ENCODE measurements around the gene SLC26A6.

SLC26A6 gene

DNA sequence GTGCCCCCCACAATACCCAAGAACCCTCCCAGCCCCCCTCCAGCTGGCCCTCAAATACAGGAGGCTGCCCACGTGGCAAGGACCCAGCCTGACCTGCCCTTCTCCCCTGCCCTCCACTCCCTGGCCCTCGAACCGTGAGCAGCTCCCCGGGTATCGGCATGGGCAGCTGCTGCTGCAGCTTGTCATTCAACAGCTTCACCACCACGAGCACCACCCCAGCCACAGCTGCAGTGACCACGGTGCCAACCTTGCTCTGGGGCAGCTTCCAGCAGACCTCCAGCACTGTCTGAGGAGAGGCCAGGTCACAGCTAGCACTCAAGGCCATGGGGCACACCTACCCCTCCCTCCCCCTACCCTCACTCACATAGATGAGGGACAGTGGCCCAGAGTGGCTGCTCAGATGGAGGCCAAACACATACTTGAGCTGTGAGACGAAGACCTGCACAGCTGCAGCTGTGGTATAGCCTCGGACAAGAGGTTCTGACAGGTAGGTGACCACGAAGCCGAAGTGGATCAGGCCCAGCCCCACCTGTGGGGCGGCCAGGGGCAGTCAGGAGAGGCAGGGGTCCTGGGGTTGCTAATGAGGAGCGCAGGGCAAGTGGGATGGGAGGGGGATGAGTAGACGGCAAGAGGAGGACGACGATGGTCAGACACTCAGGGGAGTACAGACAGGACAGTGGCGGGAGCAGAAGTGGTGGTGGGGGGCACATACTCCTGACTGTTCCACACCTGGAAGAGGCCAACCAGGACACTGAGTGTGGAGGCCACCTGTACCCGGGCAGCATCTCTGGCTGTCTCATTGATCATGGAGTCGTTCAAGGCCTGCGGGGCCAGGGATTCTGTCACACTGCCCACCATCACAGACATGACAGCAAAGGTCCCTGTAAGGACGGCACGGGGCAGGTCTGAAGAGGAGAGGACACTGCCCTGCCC is 3.5 kb downstream of the SLC26A6 start:
- no peak for DNase-seq

- no peak for DNase-seq
Observed at GRCh38 chr3:48630833-48631232, 4.4 kb downstream of the SLC26A6 start.

DNA sequence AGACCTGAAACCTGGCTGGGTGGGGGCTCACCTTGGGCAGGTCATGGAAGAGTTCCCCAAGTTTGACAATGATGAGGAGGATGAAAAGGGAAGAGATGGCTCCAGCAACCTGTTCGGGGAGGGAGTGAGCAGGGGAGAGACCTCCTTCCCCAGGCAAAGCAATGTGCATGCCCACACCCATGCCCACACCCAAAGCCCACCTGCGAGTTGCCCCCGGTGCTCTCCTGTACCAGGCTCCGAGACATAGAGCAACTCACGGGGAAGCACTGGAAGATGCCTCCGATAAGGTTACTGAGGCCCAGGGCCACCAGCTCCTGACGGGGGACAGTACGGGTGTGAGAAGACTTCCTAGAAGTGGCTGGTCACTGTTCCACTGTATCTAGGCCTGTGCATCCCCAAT is 4.9 kb downstream of the SLC26A6 start:
- DNase-seq = no peak

- no peak for DNase-seq
Observed at GRCh38 chr3:48629894-48630293, 5.4 kb downstream of the SLC26A6 start.

DNA sequence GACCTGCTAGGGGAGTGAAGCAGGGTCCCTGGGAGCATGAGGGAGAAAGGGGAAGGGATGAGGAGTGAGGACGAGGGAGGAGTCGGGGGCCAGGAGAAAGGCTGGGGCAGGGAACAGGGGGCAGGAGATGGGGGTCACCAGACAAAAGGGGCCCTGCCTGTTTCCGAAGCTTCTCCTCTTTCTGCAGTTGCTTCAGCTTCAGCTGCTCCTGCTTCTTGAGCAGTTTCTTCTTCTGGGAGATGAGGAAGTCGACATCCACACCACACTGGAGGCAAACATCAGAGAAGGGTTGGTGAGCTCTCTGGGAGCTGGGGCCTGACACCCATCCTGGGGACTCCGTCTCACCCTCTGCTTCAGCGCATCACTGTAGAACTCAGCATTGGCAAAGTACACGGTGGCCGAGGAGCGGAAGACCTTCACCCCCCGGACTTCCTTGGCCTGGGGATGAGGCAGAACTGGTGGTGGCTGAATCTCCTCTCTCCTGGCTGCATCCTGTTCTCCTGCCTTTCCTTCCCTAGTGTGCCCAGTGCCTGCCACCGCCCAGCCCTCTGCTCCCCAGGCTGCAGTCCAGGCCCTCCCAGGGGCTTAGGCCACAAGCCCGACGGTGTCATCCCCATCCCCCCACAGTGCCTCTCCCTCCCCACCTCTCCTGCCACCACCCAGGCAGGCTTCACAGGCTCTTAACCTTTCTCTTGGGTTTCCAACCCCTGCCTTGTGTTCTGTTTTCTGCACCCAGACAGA is 6.8 kb downstream of the SLC26A6 start:
- DNase-seq = no peak

GRCh38 chr3:48625600-48625999 is 9.7 kb downstream of the SLC26A6 start:
- no peak for DNase-seq

- DNase-seq = no peak
Observed at GRCh38 chr3:48624767-48625166, 10.5 kb downstream of the SLC26A6 start.

GRCh38 chr3:48623851-48624547 is 11.3 kb downstream of the SLC26A6 start:
- no peak for DNase-seq

DNA sequence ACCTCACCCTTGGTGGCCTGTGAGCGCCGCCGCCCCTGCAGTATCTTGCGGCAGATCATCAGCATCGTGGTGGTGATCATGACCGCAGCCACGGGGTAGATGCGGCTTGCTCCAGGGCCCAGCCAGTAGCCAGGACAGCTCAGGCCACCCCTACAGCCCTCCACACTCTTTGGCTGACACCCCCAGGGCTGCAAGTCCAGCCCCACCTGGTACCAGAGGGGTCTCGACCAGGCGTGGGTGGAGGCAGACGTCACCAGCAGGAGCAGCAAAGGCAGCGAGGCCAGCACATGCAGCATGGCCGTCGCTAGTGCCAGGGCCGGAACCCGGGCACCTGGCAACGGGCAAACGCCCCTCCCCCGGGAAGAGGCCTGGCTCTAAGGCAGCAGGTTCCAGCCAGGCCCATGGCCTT is 13.8 kb downstream of the SLC26A6 start, which contains the start of gene TMEM89:
TMEM89 (minus strand) TSS at position 309 of the 409 bp plus-strand sequence; CDS start at position 296, 13 bp downstream.
- DNase-seq = no peak

- no peak for DNase-seq
Observed at GRCh38 chr3:48619541-48620524, 15.4 kb downstream of the SLC26A6 start.

DNA sequence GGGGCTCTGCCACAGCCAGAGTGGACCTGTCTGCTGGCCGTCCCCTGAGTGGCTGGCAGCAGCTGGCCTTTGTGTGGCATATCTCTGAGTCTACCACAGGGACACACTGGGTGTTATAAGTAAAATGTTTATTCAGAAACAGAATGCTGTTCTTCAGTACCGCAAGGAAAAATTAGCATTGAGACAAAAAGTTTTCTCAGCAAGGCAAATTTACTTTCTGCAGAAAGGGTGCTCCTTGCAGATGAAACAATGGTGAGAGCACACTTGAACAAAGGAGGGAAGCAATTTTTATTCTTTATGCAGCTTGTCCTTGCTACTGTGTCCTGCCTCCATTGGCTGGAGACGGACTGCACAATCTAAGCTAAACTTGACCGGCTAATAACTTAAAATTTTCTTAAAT is 17.7 kb downstream of the SLC26A6 start:
- DNase-seq = no peak

DNA sequence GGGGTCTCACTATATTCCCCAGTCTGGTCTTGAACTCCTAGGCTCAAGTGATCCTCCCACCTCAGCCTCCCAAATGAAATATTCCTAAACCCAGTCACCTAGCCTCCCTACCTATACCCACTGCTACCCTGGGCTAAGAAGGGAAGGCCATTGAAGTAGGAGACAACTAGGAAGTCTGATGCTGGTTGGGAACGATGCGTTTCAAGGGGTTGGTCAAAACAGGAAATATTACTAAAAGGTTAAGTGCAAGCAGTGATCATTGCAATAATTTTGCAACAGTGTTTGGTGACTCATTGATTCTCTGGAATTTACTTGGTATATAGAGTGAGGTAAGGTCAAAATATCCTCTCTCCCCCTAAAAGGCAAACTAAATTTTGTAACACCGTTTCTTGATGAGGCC is 21.2 kb downstream of the SLC26A6 start:
- no peak for DNase-seq

- DNase-seq = no peak
Observed at GRCh38 chr3:48612309-48612708, 23.0 kb downstream of the SLC26A6 start.

DNA sequence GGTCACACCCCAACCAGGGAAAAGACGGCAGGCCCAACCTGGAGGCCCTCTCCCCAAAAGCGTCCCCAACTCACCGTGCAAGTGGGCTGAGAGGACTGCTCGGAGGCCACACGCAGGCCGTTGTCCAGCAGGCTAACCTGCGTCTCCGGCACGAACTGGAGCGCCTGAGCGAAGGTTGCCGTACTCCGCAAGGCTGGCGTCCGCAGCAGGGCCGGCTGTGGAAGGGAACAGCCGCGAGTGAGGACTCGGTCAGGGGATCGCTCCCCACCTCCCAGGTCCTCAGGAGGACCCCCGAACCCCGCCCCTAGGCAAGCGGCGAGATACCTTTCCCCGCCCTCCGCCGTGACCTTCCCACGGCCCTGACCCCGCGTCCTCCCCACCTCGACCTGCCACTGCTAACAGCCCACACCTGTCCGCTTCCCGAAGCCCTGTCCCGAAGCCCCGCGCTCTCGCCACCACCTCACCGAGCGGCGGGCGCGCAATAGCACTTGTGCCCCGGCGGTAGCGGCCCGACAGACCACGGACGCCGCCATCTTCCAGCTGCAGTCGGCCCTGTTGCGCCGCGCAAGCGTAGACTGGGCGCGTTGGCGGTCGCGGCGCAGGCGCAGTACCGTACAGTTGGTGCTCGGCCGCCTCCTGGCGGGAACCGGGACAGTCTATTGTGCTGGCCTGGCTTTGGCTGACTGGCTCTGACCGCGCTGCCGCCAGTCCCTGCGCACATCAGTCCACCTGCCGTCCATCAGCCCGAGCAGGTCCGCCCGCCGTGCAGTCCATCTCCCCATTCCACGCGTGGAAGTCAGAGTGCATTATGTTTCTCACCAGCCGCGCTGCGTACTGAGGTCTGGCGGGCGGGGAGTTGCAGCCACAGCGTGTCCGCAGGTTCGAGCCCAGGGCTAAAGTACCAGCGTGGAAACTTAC is 25.9 kb downstream of the SLC26A6 start, which contains the start of gene UQCRC1:
UQCRC1 (minus strand) TSS at position 559 of the 918 bp plus-strand sequence; CDS start at position 533, 26 bp downstream.
- peak; percentile 67 to 89 for DNase-seq

DNA sequence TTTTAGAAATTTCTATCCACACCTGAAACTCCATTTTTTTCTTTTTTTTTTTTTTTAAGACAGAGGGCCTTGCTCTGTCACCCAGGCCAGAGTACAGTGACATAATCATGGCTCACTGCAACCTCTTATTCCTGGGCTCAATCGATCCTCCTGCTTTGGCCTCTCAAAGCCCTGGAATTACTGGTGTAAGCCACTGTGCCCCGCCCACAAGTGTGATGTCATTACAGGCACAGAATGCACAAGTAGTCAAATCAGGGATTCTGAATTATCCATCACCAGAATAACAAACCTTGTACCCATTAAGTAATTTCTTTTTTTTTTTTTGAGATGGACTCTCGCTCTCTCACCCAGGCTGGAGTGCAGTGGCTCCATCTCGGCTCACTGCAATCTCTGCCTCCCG is 27.7 kb downstream of the SLC26A6 start:
- DNase-seq = no peak

DNA sequence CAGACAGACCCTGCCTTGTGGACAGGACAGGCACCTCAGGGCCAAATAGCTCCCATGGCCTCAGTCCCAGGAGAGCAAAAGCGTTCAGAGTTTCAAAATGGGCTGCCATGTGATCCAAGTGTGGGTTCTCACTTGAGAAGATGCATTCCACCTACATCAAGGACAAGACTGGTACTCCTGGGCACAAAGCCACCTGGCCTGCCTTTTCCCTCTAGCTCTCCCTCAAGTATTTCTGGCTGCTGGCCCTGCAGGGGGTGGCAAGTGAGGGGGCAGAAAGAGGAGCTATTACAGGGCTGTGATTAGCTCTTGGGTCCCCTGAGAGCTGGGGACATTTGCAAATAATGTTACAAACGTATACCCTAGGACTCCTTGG is 33.7 kb downstream of the SLC26A6 start:
- no peak for DNase-seq

DNA sequence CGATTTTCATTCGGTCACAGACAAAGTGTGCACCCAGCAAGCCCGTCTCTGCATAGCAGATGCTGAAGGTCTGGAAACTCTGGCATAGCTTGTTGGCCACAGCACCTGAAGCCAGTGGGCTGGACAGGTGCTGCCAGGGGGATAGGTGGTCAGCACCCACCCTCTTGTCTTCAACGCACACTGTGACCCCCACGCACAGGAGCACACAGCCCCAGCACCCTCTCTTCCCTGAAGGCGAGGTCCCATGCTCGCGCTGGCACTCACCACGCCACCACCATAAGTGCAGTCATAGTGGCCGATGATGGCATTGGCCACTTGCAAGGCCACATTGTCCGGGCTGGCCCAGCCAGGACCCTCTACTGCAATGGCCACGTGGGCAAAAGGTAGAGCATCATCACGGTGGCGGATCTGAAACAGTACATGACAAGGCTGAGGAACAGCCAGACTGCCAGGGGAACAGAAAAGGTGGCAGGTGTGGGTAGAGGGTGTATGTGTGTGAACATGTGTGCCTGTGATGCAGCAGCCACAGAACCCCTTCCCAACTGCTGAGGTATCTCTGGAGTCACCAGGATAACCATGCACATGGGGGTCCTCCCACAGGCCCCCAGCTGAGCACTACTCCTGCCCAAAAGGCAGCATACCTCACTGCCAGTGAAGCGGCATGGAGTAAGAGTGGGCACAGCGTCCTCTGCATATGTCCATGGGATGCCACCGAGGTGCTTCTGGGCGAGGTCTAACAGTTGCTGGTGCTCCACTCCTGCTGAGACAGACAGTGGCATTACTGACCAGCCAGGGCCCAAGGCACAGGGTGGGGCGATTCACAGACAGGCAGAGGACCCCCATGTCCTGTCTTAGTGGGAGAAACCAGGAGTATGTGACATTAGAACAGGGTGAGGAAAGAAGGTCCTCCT is 34.3 kb downstream of the SLC26A6 start:
- no peak for DNase-seq

DNA sequence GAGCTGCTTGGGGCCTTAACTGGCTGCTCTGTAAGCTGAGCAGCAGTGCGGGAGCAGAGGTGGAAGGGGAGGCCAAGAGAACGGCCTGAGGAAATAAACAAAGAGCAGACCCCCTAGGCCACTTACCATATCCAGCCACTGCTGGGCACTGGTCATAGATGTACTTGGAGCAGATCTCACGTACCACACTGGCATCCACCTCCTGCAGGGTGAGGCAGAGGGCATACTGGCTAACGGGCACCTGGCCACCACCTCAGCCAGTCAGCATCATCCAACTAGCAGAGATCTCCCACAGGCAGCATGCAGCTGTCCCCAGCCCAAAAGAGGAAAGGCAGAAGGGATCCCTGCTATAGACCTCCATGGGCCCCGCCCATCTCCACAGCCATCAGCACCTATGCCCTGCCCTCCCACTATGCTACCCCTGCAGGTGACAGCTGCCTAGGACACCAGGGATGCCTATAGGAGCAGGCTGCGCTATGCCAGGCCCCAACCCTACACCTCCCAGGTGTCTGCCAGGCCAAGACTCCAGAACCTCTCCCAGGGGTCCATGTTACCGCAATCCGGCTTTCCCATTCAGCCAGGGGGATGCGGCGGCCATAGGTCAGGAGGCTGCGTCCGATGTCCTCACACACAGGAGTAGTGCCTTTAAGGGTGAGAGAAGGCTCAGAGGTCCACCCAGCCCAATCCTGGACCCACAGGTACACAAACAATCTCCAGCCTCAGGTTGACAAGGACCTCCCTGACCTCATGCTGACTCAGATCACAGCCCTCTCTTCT is 35.6 kb downstream of the SLC26A6 start:
- DNase-seq = no peak

DNA sequence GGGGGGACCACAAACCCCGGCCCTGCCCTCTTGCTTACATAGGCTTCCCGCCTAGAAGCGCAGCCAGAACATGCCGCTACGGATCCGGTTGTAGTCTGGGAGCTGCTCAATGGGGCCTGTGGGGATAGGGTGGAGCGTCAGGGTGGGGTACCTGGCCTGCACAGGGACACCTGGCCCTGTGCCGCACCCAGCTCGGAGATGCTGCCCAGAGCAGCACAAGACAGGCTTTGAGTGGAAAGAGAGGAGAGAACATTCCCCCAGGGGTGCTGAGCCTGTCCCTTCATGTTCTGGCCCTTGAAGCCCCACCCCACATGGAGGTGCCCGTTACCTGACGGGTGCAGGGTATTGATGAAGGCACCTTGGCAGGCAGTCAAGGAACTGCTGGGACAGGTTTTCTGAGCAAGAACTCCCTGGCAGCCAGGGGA is 36.2 kb downstream of the SLC26A6 start:
- DNase-seq = no peak

All from NCI-H524 (cell line).